Measurements from ENCODE around the gene NEK9.
"Not testable (repeated sequence)": the region's sequence is repeated elsewhere in the genome, so short reads cannot be mapped to it uniquely, and the experiment has no call there.

The NEK9 gene

GRCh38 chr14:75098682-75099081 is 28.2 kb downstream of the NEK9 start:
- DNase-seq: no peak

GRCh38 chr14:75098212-75098611 is 28.6 kb downstream of the NEK9 start:
- no peak for DNase-seq

- DNase-seq: no peak
Measured at GRCh38 chr14:75096959-75097358, 29.9 kb downstream of the NEK9 start.

- DNase-seq: no peak
Measured at GRCh38 chr14:75095690-75096089, 31.2 kb downstream of the NEK9 start.

- no peak for DNase-seq
Measured at GRCh38 chr14:75094896-75095295, 32.0 kb downstream of the NEK9 start.

GRCh38 chr14:75092698-75093097 is 34.1 kb downstream of the NEK9 start:
- DNase-seq: no peak

- DNase-seq: no peak
Measured at GRCh38 chr14:75091251-75091650, 35.6 kb downstream of the NEK9 start.

GRCh38 chr14:75090353-75090752 is 36.5 kb downstream of the NEK9 start:
- DNase-seq: no peak

- DNase-seq: peak; percentile 25
Measured at GRCh38 chr14:75088566-75089373, 38.1 kb downstream of the NEK9 start.

GRCh38 chr14:75088153-75088552 is 38.7 kb downstream of the NEK9 start:
- DNase-seq: no peak

GRCh38 chr14:75084513-75084912 is 42.3 kb downstream of the NEK9 start:
- DNase-seq: no peak

- DNase-seq: no peak
Measured at GRCh38 chr14:75083271-75083670, 43.6 kb downstream of the NEK9 start.

GRCh38 chr14:75081660-75082229 is 45.1 kb downstream of the NEK9 start:
- DNase-seq: no peak

- DNase-seq: no peak
Measured at GRCh38 chr14:75079521-75079920, 47.3 kb downstream of the NEK9 start.

GRCh38 chr14:75077794-75078193 is 49.1 kb downstream of the NEK9 start:
- peak; percentile 87 for DNase-seq

GRCh38 chr14:75070383-75070782 is 56.5 kb downstream of the NEK9 start:
- DNase-seq: no peak

- no peak for DNase-seq
Measured at GRCh38 chr14:75069811-75070145, 57.1 kb downstream of the NEK9 start.

- DNase-seq: peak; percentile 64
Measured at GRCh38 chr14:75069121-75069810, 57.6 kb downstream of the NEK9 start, which contains the start of gene ZC2HC1C. TSS of gene ZC2HC1C (plus strand) at chr14:75069641. CDS start at chr14:75070574, 933 bp downstream.

- peak; percentile 32 for DNase-seq
Measured at GRCh38 chr14:75068294-75069120, 58.3 kb downstream of the NEK9 start.

- not testable (repeated sequence) for DNase-seq
Measured at GRCh38 chr14:75067765-75068164, 59.1 kb downstream of the NEK9 start.

- no peak for DNase-seq
Measured at GRCh38 chr14:75067212-75067611, 59.6 kb downstream of the NEK9 start.

GRCh38 chr14:75066691-75067090 is 60.2 kb downstream of the NEK9 start:
- DNase-seq: no peak

- DNase-seq: no peak
Measured at GRCh38 chr14:75064205-75064567, 62.7 kb downstream of the NEK9 start.

All from NCI-H2227 treated with DMSO at 0.1 percent for 48 hours (cell line).